H1 (cell line): ENCODE results near the gene CPPED1. TPM values are rescaled to one million over a fixed set of nuclear protein-coding genes. Genes with fewer than 3 reads are reported as not detected.

Experiments
- CTCF ChIA-PET: fragments of 300-600 bp; sonication (Branson Sonifier 250); formaldehyde crosslinking; loops from one replicate; lab custom pipeline; 2021; ENCODE audit not compliant: partially characterized antibody; lab: Charles Lee
- POLR2A ChIA-PET: fragments of 300-600 bp; sonication (Branson Sonifier 250); formaldehyde crosslinking; loops from one replicate; lab custom pipeline; 2021; ENCODE audit warnings: inconsistent platforms; ENCODE audit not compliant: partially characterized antibody; lab: Charles Lee
- DNase-seq, 2 experiments: peaks; one replicate each; pipeline versions ENCODE4 v3.0.0 to v3.0.0-alpha.2; 2010 to 2022; ENCODE audit warnings: low spot score in 2 of 2, low read depth in 1 of 2, mixed read lengths in 1 of 2
- FAIRE-seq: peaks from 2 replicates; lab custom pipeline; 2011; peaks lifted over from hg19 to GRCh38; lab: Jason Lieb, UNC
- H2AFZ ChIP-seq: 2 replicates; pipeline ENCODE4 v1.8.1; 2012; ENCODE audit warnings: low read length, inconsistent platforms
- H2AK5ac ChIP-seq: 2 replicates; pipeline ENCODE4 v1.6.1; 2013; ENCODE audit warnings: low read depth, low read length
- H2BK120ac ChIP-seq: replicated peaks from 2 replicates; pipeline ENCODE3; 2013; ENCODE audit warnings: low read depth, low read length, inconsistent platforms
- H2BK12ac ChIP-seq: 2 replicates; pipeline ENCODE4 v1.6.1; 2013; ENCODE audit warnings: low read depth, low read length
- H2BK15ac ChIP-seq: 2 replicates; pipeline ENCODE4 v1.6.1; 2013; ENCODE audit warnings: low read length
- H2BK20ac ChIP-seq: 2 replicates; pipeline ENCODE4 v1.6.1; 2013; ENCODE audit warnings: low read length
- H2BK5ac ChIP-seq: 2 replicates; pipeline ENCODE4 v1.6.1; 2013; ENCODE audit warnings: low read depth, low read length
- H3K14ac ChIP-seq: 2 replicates; pipeline ENCODE4 v1.6.1; 2013; ENCODE audit warnings: inconsistent platforms; ENCODE audit not compliant: insufficient read length
- H3K18ac ChIP-seq: 2 replicates; pipeline ENCODE4 v1.6.1; 2013; ENCODE audit warnings: low read length; ENCODE audit errors: extremely low read depth
- H3K23ac ChIP-seq: 2 replicates; pipeline ENCODE4 v1.6.1; 2013; ENCODE audit warnings: inconsistent platforms; ENCODE audit not compliant: insufficient read length
- H3K23me2 ChIP-seq: 2 replicates; pipeline ENCODE4 v1.6.1; 2013; ENCODE audit warnings: low read depth, low read length
- H3K27ac ChIP-seq: 2 replicates; pipeline ENCODE4 v1.6.1; 2011; ENCODE audit warnings: low read depth, low read length, inconsistent platforms
- H3K27me3 ChIP-seq, 4 experiments: replicated peaks in 1 of 4; 1 replicate in 1 of 4; 2 replicates in 3 of 4; pipeline versions ENCODE4 v1.6.1 to v1.8.1; 2011 to 2013; ENCODE audit warnings: low read length in 3 of 4, mild to moderate bottlenecking in 3 of 4, inconsistent platforms in 2 of 4, mixed read lengths in 2 of 4, moderate library complexity in 1 of 4; ENCODE audit not compliant: control insufficient read depth in 3 of 4, insufficient read depth in 3 of 4; ENCODE audit errors: extremely low read depth in 1 of 4
- H3K36me3 ChIP-seq, 4 experiments: 2 replicates each; pipeline versions ENCODE4 v1.6.1 to v1.8.1; 2011 to 2013; ENCODE audit warnings: mild to moderate bottlenecking in 4 of 4, low read length in 3 of 4, moderate library complexity in 2 of 4, control low read depth in 1 of 4, inconsistent platforms in 1 of 4; ENCODE audit not compliant: insufficient read depth in 4 of 4, control insufficient read depth in 2 of 4
- H3K4ac ChIP-seq: replicated peaks from 2 replicates; pipeline ENCODE3; 2013; ENCODE audit warnings: low read length, low read depth, mixed read lengths, inconsistent platforms; ENCODE audit not compliant: insufficient read length
- H3K4me1 ChIP-seq, 4 experiments: replicated peaks in 1 of 4; 1 replicate in 1 of 4; 2 replicates in 3 of 4; pipeline versions ENCODE4 v1.6.1 to v1.8.1; 2011 to 2013; ENCODE audit warnings: low read length in 3 of 4, inconsistent platforms in 2 of 4, mixed read lengths in 1 of 4; ENCODE audit not compliant: insufficient read depth in 4 of 4, control insufficient read depth in 3 of 4
- H3K4me2 ChIP-seq, 2 experiments: 2 replicates each; pipeline versions ENCODE4 v1.6.1 to v1.8.1; 2011 to 2013; ENCODE audit warnings: low read depth in 2 of 2, low read length in 2 of 2, control low read depth in 1 of 2, inconsistent platforms in 1 of 2, mild to moderate bottlenecking in 1 of 2; ENCODE audit not compliant: insufficient read depth in 1 of 2
- H3K4me3 ChIP-seq, 4 experiments: fragments of 200-600, 300-600 bp in 1 of 4; sonication (generic), shearing (Covaris generic), sonication (Bioruptor Twin) in 1 of 4; 2 replicates each; pipeline versions ENCODE4 v1.5.1 to v1.8.1; 2011 to 2016; ENCODE audit warnings: low read length in 4 of 4, low read depth in 3 of 4, control low read depth in 2 of 4, inconsistent platforms in 2 of 4, mild to moderate bottlenecking in 2 of 4, mixed read lengths in 1 of 4, moderate library complexity in 1 of 4; ENCODE audit not compliant: insufficient read depth in 2 of 4; ENCODE audit errors: extremely low read depth in 1 of 4
- H3K56ac ChIP-seq: replicated peaks from 2 replicates; pipeline ENCODE3; 2013; ENCODE audit warnings: low read depth, mild to moderate bottlenecking, mixed read lengths, low read length, inconsistent platforms; ENCODE audit not compliant: insufficient read length
- H3K79me1 ChIP-seq: 2 replicates; pipeline ENCODE4 v1.6.1; 2013; ENCODE audit warnings: low read depth, low read length, control low read depth
- H3K79me2 ChIP-seq, 2 experiments: 2 replicates each; pipeline versions ENCODE4 v1.6.1 to v1.8.1; 2012 to 2013; ENCODE audit warnings: low read length in 2 of 2, mild to moderate bottlenecking in 2 of 2, inconsistent platforms in 1 of 2; ENCODE audit not compliant: insufficient read depth in 2 of 2, control insufficient read depth in 1 of 2
- H3K9ac ChIP-seq, 4 experiments: replicated peaks in 1 of 4; 1 replicate in 1 of 4; 2 replicates in 3 of 4; pipeline versions ENCODE4 v1.6.1 to v1.8.1; 2011 to 2013; ENCODE audit warnings: low read depth in 3 of 4, low read length in 3 of 4, control low read depth in 2 of 4, mild to moderate bottlenecking in 2 of 4, moderate library complexity in 2 of 4, inconsistent platforms in 1 of 4; ENCODE audit errors: extremely low read depth in 1 of 4
- H3K9me3 ChIP-seq, 2 experiments: 2 replicates each; pipeline versions ENCODE4 v1.6.1 to v1.8.1; 2012 to 2013; ENCODE audit warnings: mild to moderate bottlenecking in 2 of 2, moderate library complexity in 2 of 2, control low read depth in 1 of 2, inconsistent platforms in 1 of 2, low read depth in 1 of 2, low read length in 1 of 2, mixed read lengths in 1 of 2; ENCODE audit not compliant: insufficient read depth in 2 of 2
- H4K20me1 ChIP-seq, 2 experiments: replicated peaks in 1 of 2; 2 replicates each; pipeline versions ENCODE3 to v1.8.1; 2011 to 2013; ENCODE audit warnings: inconsistent platforms in 2 of 2, low read length in 2 of 2, mild to moderate bottlenecking in 1 of 2; ENCODE audit not compliant: insufficient read depth in 2 of 2, control insufficient read depth in 1 of 2
- H4K5ac ChIP-seq: 2 replicates; pipeline ENCODE4 v1.6.1; 2013; ENCODE audit warnings: low read length, low read depth, mixed read lengths, inconsistent platforms; ENCODE audit not compliant: insufficient read length
- H4K8ac ChIP-seq: 2 replicates; pipeline ENCODE4 v1.8.0; 2013; ENCODE audit warnings: mild to moderate bottlenecking, moderate library complexity, low read length, inconsistent platforms; ENCODE audit not compliant: insufficient read depth; ENCODE audit errors: extremely low read depth
- H4K91ac ChIP-seq: replicated peaks from 2 replicates; pipeline ENCODE3; 2013; ENCODE audit warnings: low read length, mixed read lengths, inconsistent platforms; ENCODE audit not compliant: insufficient read length
- CBX8 ChIP-seq: fragments of 300-800, 300-1000 bp; sonication (generic); IDR thresholded peaks from 2 replicates; pipeline ENCODE4 v1.7.1; 2016; ENCODE audit warnings: low read depth, low read length, borderline replicate concordance
- CREB1 ChIP-seq: IDR thresholded peaks from 2 replicates; pipeline ENCODE4 v1.6.1; 2012; ENCODE audit warnings: inconsistent platforms
- FOSL1 ChIP-seq: IDR thresholded peaks from 2 replicates; pipeline ENCODE4 v1.6.1; 2011; ENCODE audit warnings: mild to moderate bottlenecking, low read depth, low read length, moderate library complexity; ENCODE audit not compliant: insufficient read depth
- KDM1A ChIP-seq: fragments of 200-600, 300-600 bp; sonication (generic); IDR thresholded peaks from 2 replicates; pipeline ENCODE4 v1.7.1; 2016; ENCODE audit warnings: mild to moderate bottlenecking, low read length, borderline replicate concordance
- KDM4A ChIP-seq: IDR thresholded peaks from one replicate; pipeline ENCODE4 v1.7.1; 2012; ENCODE audit warnings: low read depth, mild to moderate bottlenecking, moderate library complexity, low read length, inconsistent platforms; ENCODE audit not compliant: severe bottlenecking
- RAD21 ChIP-seq, 2 experiments: IDR thresholded peaks in 1 of 2; conservative IDR thresholded peaks in 1 of 2; 2 replicates each; pipeline ENCODE4 v1.6.1; 2011; ENCODE audit warnings: low read depth in 2 of 2, low read length in 2 of 2, improper control_type of control experiment in 1 of 2, inconsistent platforms in 1 of 2, mild to moderate bottlenecking in 1 of 2, moderate library complexity in 1 of 2
- RFX5 ChIP-seq: IDR thresholded peaks from 2 replicates; pipeline ENCODE4 v1.6.1; 2011; ENCODE audit warnings: low read depth, low read length, improper control_type of control experiment, borderline replicate concordance
- RXRA ChIP-seq: IDR thresholded peaks from 2 replicates; pipeline ENCODE4 v1.6.1; 2011; ENCODE audit warnings: low read depth, mild to moderate bottlenecking, low read length, moderate library complexity; ENCODE audit not compliant: insufficient read depth
- SP1 ChIP-seq: IDR thresholded peaks from 2 replicates; pipeline ENCODE4 v1.6.1; 2011; ENCODE audit warnings: low read depth, low read length
- TAF7 ChIP-seq: optimal IDR thresholded peaks from 2 replicates; pipeline ENCODE3; 2011; ENCODE audit warnings: low read depth, mild to moderate bottlenecking, inconsistent platforms, low read length, moderate library complexity, borderline replicate concordance
- TBP ChIP-seq: IDR thresholded peaks from 2 replicates; pipeline ENCODE4 v1.6.1; 2011; ENCODE audit warnings: low read depth, low read length, improper control_type of control experiment
- WGBS, 2 experiments: shearing (Covaris generic) in 1 of 2; methylation state at CpG; one replicate each; pipeline versions ENCODE4 v1.1.6 to v1.1.7; 2013 to 2015; ENCODE audit warnings: low lambda C conversion rate in 2 of 2, mixed read lengths in 2 of 2, inconsistent platforms in 1 of 2, low coverage in 1 of 2, missing lambda C conversion rate in 1 of 2; ENCODE audit not compliant: insufficient replicate concordance in 2 of 2, insufficient coverage in 1 of 2, insufficient read length in 1 of 2; ENCODE audit errors: extremely low coverage in 1 of 2, missing lambda C conversion rate in 1 of 2; 5-methylcytosine and 5-hydroxymethylcytosine counted together
- polyA plus RNA-seq, 7 experiments: library from polyadenylated mRNA; depleted of rRNA in 3 of 7; stranded (reverse) in 5 of 7; unstranded in 2 of 7; fragments of >200 nt in 5 of 7; fragments of 200-250 nt in 2 of 7; gene quantifications; 1 replicate in 5 of 7; 2 replicates in 1 of 7; 4 replicates in 1 of 7; pipeline versions ENCODE4 v1.2.1 to v1.2.3, GENCODE V29; 2011 to 2013; ENCODE audit warnings: missing spikeins in 2 of 7, mixed read lengths in 2 of 7
- total RNA-seq: library from RNA; stranded (reverse); fragmentation: NEBNext Ultra II Directional; extraction: Animal tissue kit (Norgen Biotek cat#: 25700); gene quantifications from 2 replicates; pipeline ENCODE4 v1.2.1, GENCODE V29; 2021
- TF ChIP-seq, protein P1 (sequence below): IDR thresholded peaks from 2 replicates; pipeline ENCODE4 v1.6.1; 2011; ENCODE audit warnings: low read depth, mild to moderate bottlenecking, low read length; ENCODE audit not compliant: insufficient read depth
- TF ChIP-seq, protein P2 (sequence below): IDR thresholded peaks from 2 replicates; pipeline ENCODE4 v1.6.1; 2012; ENCODE audit warnings: inconsistent platforms

CPPED1 gene
- total and polyA plus RNA-seq, 2 of the 8 experiments (the other 6 are each of a cell fraction or from before 2014, with no cell fraction given): 3.5 to 11.2 TPM

DNA sequence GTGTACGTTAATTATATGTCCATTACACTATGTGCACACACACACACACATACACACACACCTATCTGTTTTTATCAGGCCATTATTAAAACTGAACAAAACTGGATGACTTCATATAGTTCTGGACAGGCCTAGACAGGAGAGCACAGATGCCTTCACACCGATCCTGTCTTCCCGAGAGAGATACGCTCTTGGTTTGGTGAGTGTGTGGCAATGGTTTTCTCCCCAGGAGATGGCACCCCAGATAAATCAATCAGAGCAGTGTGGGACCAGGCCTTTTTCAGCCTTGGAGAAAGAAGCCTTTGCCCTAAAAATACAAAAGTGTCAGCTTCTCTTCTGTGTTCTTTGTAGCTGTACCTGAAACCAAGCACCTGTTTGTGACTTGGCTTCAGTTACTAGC, 83.7 kb downstream of the CPPED1 start:
- Histone ChIP-seq H2BK20ac (no peak overlapping the region), H2BK120ac (no peak overlapping the region), H4K20me1 (no peaks in the 10 kb centered on the region), H3K14ac (no peak overlapping the region), H4K5ac (no peak overlapping the region), H3K4me1 (no peaks in the 10 kb centered on the region), H4K91ac (no peak overlapping the region), H3K56ac (no peak overlapping the region), H3K23ac (no peak overlapping the region), H3K79me1 (no peaks in the 10 kb centered on the region), H2BK15ac (no peak overlapping the region), H3K9ac (no peak overlapping the region), H4K8ac (no peak overlapping the region), H3K27ac (no peak overlapping the region), H3K4me2 (no peak overlapping the region), H2AK5ac (no peak overlapping the region), H3K23me2 (no peaks in the 10 kb centered on the region), H3K36me3 (no peaks in the 10 kb centered on the region; a peak in 1 of 8 replicates), H3K18ac (no peak overlapping the region), H3K27me3 (no peaks in the 10 kb centered on the region), H3K4me3 (no peak overlapping the region), H3K4ac (no peak overlapping the region), H2BK5ac (no peak overlapping the region), H3K79me2 (no peaks in the 10 kb centered on the region), H3K9me3 (no peaks in the 10 kb centered on the region), H2AFZ (no peak overlapping the region), H2BK12ac (no peak overlapping the region)
- no peak for FAIRE-seq
- POLR2A ChIA-PET: no interaction called here
- CTCF ChIA-PET: interaction anchor here (0.8 to 0.9 kb wide), 2 partner anchors 10 to 95 kb away, joined by 3 to 5 read pairs; no protein-coding TSS in a partner anchor
- WGBS, 2 experiments: 97% methylated on average over 4 of the region's 4 CpGs; no CpG with 5 or more reads in 1 of the 2 experiments
- no peak for DNase-seq
- no peak for TF ChIP-seq CREB1
- TF ChIP-seq TAF7: no peak
- TF ChIP-seq RFX5: no peak
- no peak for TF ChIP-seq KDM4A
- TF ChIP-seq, protein P1, sequence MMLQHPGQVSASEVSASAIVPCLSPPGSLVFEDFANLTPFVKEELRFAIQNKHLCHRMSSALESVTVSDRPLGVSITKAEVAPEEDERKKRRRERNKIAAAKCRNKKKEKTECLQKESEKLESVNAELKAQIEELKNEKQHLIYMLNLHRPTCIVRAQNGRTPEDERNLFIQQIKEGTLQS: no peak
- TF ChIP-seq SP1: no peak
- TF ChIP-seq RAD21 (IDR thresholded peaks at IDR 0.05 in 1 of 2, conservative IDR thresholded peaks at IDR 0.05 in 1 of 2; ENCODE audit: low read depth in 2 of 2, low read length in 2 of 2): no peak
- TF ChIP-seq TBP: no peak
- TF ChIP-seq, protein P2, sequence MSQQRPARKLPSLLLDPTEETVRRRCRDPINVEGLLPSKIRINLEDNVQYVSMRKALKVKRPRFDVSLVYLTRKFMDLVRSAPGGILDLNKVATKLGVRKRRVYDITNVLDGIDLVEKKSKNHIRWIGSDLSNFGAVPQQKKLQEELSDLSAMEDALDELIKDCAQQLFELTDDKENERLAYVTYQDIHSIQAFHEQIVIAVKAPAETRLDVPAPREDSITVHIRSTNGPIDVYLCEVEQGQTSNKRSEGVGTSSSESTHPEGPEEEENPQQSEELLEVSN: no peak
- no peak for TF ChIP-seq KDM1A
- no peak for TF ChIP-seq CBX8
- no peak for TF ChIP-seq RXRA
- TF ChIP-seq FOSL1: no peak
